ENCODE data around the gene SUN1. TPM values are rescaled to one million over a fixed set of nuclear protein-coding genes. Genes with fewer than 3 reads are reported as not detected.
A peak's percentile ranks its signal among the peaks of the same experiment; 100 is the strongest.

SUN1 gene
- total RNA-seq, 4 donors from 2014 or later = 139 to 624 (median 446) TPM

GRCh38 chr7:900331-901040 is 68.2 kb downstream of the SUN1 start:
- H3K36me3 ChIP-seq = no peaks in the 10 kb centered on the region
- intact Hi-C loops (cut with DNase I; ENCODE audit: low total_unique reads) = no loop called here
- DNase-seq = no peak
- no peak overlapping the region for H3K27ac ChIP-seq
- H3K27me3 ChIP-seq = no peaks in the 10 kb centered on the region
- TF ChIP-seq POLR2A (IDR thresholded peaks at IDR 0.05) (no peak), CTCF (IDR thresholded peaks at IDR 0.05) (no peak)
- H3K4me3 ChIP-seq = no peak overlapping the region
- peaks cover 0 to 13% of the 10 kb centered on the region in 2 donors for H3K4me1 ChIP-seq
- H3K9me3 ChIP-seq = no peaks in the 10 kb centered on the region

GRCh38 chr7:901041-901387 is 68.7 kb downstream of the SUN1 start:
- Histone ChIP-seq H3K36me3 (no peaks in the 10 kb centered on the region), H3K4me3 (no peak overlapping the region), H3K9me3 (no peaks in the 10 kb centered on the region), H3K27ac (no peak overlapping the region), H3K27me3 (no peaks in the 10 kb centered on the region), H3K4me1 (peaks cover 0 to 13% of the 10 kb centered on the region in 2 donors)
- intact Hi-C loops (cut with DNase I; ENCODE audit: low total_unique reads) = no loop called here
- no peak for TF ChIP-seq POLR2A (IDR thresholded peaks at IDR 0.05)
- no peak for TF ChIP-seq CTCF (IDR thresholded peaks at IDR 0.05)
- DNase-seq = no peak

- no peaks in the 10 kb centered on the region for H3K9me3 ChIP-seq
- no peak overlapping the region for H3K4me3 ChIP-seq
- H3K36me3 ChIP-seq = no peaks in the 10 kb centered on the region
- intact Hi-C loops (cut with DNase I; ENCODE audit: low total_unique reads) = no loop called here
- peak; percentile 43 to 56 for DNase-seq
- peaks cover 0 to 13% of the 10 kb centered on the region in 2 donors for H3K4me1 ChIP-seq
- no peak for TF ChIP-seq POLR2A (IDR thresholded peaks at IDR 0.05)
- H3K27me3 ChIP-seq = no peaks in the 10 kb centered on the region
- H3K27ac ChIP-seq = no peak overlapping the region
These were observed 69.3 kb downstream of the SUN1 start for GRCh38 chr7:901388-902154.

- H3K36me3 ChIP-seq = no peaks in the 10 kb centered on the region
- TF ChIP-seq POLR2A (IDR thresholded peaks at IDR 0.05) (no peak), CTCF (IDR thresholded peaks at IDR 0.05) (no peak)
- no peaks in the 10 kb centered on the region for H3K9me3 ChIP-seq
- H3K27me3 ChIP-seq = no peaks in the 10 kb centered on the region
- DNase-seq = no peak
- H3K4me1 ChIP-seq = peaks cover 0 to 13% of the 10 kb centered on the region in 2 donors
- H3K4me3 ChIP-seq = no peak overlapping the region
- H3K27ac ChIP-seq = no peak overlapping the region
- intact Hi-C loops (cut with DNase I; ENCODE audit: low total_unique reads) = no loop called here
These were observed 70.7 kb downstream of the SUN1 start for GRCh38 chr7:902996-903395.

GRCh38 chr7:903921-904755 is 71.9 kb downstream of the SUN1 start:
- no peak overlapping the region for H3K4me3 ChIP-seq
- H3K27me3 ChIP-seq = no peaks in the 10 kb centered on the region
- no peaks in the 10 kb centered on the region for H3K9me3 ChIP-seq
- TF ChIP-seq POLR2A (IDR thresholded peaks at IDR 0.05) (no peak), CTCF (IDR thresholded peaks at IDR 0.05) (no peak)
- H3K27ac ChIP-seq = no peak overlapping the region
- no peak for DNase-seq
- no peaks in the 10 kb centered on the region for H3K36me3 ChIP-seq
- H3K4me1 ChIP-seq = peaks cover 0 to 13% of the 10 kb centered on the region in 2 donors
- intact Hi-C loops (cut with DNase I; ENCODE audit: low total_unique reads) = no loop called here

All from uterus (tissue), 4 donors.